HG03196 (cell line): ENCODE measurements around the gene SOX10.

Source experiments
- ATAC-seq: cut with Tn5 transposase; IDR thresholded peaks from one replicate; pipeline ENCODE4 v1.9.1; 2021; ENCODE audit not compliant: unreplicated experiment

The SOX10 gene

GRCh38 chr22:37983860-37984791 lies at the start of gene SOX10:
Gene SOX10 (minus strand): TSS chr22:37984555. CDS start chr22:37983784, 771 bp downstream.
- no peak for ATAC-seq

- ATAC-seq, result no peak
Observed at GRCh38 chr22:38033522-38034277, 49.3 kb upstream of the SOX10 start.

GRCh38 chr22:38032681-38033521 lies 48.5 kb upstream of the SOX10 start:
- ATAC-seq, result no peak

DNA sequence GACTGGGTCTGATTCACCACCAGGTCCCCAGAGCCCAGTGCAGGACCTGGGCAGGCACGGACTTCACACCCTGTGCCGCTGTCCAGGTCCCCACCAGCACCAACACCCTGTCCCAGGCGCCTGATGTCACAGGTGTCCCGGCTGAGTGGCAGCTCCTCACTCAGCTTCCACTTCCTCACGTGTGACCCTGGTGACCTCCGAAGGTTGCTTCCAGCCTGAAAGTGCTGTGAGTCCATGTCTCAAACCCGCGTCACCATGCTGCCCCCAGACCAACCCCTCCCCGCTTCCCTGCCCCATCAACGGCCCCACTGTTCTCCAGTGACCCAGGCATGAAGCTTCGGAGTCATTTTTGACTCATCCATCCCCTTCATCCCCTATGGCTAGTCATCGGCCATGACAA lies 47.1 kb upstream of the SOX10 start:
- no peak for ATAC-seq

GRCh38 chr22:38030311-38031133 lies 46.2 kb upstream of the SOX10 start:
- ATAC-seq, result no peak

GRCh38 chr22:38029901-38030300 lies 45.5 kb upstream of the SOX10 start:
- no peak for ATAC-seq

GRCh38 chr22:38029370-38029769 lies 45.0 kb upstream of the SOX10 start:
- ATAC-seq, result no peak

- no peak for ATAC-seq
Observed at GRCh38 chr22:38028344-38029130, 44.2 kb upstream of the SOX10 start.

DNA sequence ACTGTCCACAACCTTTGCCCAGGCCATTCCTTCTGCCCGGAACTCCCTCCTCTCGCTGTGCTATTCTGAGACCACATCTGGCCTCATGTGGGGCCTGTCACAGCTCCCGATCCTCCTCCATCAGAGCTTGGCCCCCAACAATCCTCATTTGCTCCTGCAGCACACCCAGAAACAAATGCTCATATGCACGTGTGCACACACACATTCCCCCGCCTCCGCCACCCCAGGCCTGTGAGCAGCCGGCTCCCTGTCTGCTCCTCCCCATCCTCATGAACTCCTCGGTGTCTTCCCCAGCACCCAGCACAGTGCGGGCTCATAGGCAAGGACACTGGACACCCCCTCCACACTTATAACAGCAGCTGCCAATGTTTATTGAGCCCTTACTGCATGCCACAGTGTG lies 43.1 kb upstream of the SOX10 start:
- no peak for ATAC-seq

DNA sequence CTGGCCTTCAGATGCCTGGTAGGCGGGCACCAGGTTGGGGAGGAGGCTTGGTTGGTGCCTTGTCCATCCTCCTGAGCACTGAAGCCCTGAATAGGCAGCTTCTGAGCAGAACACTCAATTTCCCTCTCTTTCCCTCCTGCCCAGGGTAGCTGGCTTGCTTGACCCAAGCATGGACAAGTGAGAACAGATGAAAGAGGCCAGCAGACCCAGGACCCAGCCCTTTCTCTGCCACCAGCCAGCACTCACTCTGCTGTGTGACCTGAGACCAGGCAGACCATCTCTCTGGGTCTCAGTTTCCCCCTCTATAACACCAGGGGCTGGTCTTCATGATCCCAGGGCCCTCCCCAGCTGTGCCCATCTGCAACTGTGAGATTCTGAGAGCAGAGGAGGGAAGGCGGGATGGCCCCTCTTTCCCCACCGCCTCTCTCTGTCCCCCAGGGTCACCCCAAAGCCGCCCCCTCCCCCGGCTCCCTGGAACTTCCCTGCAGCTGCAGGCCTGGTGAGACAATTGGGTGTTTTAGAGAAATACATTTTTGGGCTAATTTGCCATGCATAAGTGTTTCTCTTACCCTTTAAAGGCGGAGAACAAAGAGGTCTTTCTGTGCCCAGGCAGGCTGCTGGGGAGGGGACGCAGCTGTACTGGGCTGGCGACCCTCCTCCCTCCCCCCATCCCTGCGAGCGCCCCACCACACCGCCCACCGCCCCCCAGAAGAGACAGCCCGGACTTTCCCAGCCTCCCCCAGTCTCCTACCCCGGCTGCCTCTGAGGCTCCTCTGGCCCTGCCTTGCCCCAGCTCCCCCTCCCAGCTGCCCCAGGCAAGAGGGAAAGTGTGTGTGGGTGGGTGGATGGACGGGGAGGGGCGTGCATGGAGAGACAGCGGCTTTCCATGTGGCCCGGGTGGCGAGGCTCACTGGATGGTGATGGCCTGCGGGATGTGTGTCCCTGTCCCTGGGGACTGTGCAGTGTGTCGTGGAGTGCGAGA lies 42.1 kb upstream of the SOX10 start:
- no peak for ATAC-seq

GRCh38 chr22:38025514-38025913 lies 41.2 kb upstream of the SOX10 start:
- no peak for ATAC-seq

- ATAC-seq, result no peak
Observed at GRCh38 chr22:38023045-38023444, 38.7 kb upstream of the SOX10 start.

DNA sequence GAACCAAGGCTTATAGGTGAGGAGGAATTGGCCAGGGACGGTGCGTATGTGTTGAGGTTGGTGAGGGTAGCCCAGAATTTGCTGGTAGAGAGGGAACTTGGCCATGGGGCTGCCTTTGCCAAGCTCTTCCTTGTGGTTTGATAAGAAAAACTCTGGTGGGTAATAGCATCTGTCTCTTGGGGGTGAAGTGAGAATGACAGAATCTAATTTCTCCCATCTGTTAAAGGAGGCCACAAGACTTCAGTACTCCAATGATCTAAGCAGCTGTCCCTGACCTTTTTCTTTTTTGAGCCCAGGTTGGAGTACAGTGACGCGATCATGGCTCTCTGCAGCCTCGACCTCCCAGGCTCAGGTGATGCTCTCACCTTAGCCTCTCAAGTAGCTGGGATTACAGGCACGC lies 36.9 kb upstream of the SOX10 start:
- no peak for ATAC-seq

- ATAC-seq, result no peak
Observed at GRCh38 chr22:38018938-38019827, 34.8 kb upstream of the SOX10 start.

DNA sequence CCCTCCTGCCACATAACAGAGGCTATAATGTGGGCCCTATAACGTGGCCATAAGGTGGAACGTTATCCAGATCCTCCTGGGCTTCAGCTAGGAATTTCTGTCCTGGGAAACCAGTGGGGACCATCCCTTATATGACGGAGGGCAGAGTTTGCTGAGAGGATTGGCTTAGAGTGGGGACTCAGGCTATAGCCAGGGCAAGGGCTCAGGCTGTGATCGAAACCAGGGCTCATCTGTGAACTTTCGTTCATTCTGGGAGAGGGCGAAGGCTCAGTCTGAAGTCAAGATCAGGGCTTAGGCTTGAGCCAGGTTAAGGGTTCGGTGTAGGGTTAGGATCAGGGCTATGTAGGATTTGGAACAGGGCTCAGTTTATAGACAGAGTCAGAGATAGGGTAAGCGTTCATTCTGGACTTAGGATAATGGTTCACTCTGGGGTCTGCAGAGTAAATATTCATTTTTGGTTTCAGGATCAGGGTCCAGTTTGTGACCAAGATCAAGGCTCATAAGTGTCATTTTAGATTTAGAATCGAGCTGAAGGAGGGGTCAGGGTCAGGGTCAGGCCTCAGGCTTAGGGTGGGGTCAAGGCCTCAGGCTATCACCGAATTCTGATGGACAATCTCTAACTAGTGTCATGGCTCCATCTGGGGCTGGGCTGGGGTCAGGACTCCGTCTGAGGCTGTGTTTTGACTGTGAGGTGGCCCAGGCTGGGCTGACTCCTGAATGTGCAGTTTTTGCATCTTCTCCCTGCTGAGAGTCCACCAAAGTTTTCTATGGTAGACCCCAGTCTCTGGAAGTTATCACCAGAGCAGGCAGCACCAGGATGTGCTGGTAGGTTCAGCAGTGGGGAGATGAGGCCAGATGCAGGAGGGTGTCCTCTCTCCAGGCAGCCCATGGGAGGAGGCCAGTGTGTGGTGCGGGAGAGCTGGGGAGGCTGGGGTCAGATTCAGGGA lies 33.9 kb upstream of the SOX10 start:
- ATAC-seq, result no peak

DNA sequence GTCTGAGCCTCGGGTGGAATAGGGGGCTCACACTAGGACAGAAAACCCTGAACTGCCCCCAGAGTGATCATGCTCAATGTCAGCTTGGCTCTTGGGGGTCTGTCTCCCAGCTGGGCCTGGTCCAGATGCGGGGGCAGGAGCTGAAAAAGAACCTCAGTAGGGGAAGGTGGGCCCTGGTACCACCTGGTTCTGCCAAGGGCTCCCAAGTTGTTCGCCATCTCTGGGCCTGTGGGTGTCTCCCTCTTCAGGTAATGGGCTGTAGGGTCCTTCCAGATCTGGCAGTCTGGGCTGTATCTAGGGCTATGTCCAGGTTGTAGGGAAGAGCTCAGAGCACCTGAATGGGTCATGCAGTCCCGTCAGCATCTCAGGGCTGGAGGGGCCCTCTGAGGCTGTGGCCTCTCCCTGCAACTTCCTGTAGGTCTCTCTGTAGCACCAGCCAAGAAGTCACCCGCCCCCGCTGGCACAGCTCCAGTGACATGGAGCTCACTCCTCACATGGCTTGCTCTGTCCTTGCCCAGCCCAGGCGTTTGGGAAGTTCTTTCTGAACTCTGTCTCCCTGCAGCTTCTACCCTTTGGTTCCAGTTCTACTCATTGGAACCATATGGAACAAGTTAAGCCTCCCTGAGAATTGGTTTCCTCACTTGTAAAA lies 33.0 kb upstream of the SOX10 start:
- ATAC-seq, result no peak
